Left hindlimb (tissue), 1 donor: ENCODE measurements around the gene XPNPEP3.
A peak's percentile ranks its signal among the peaks of the same experiment; 100 is the strongest.
"Not testable (repeated sequence)": the region's sequence is repeated elsewhere in the genome, so short reads cannot be mapped to it uniquely, and the experiment has no call there.

ENCODE experiments used
- DNase-seq: peaks from one replicate; pipeline ENCODE4 v3.0.0-alpha.2; 2018

The XPNPEP3 gene

GRCh38 chr22:40862013-40862412 is 5.1 kb downstream of the XPNPEP3 start, which contains the start of gene DNAJB7:
Gene DNAJB7, minus strand, starts transcription at chr22:40862113. Its CDS starts 119 bp downstream, at chr22:40861994.
- no peak for DNase-seq

- DNase-seq: no peak
Measured at GRCh38 chr22:40862537-40862936, 5.6 kb downstream of the XPNPEP3 start.

- DNase-seq: no peak
Measured at GRCh38 chr22:40867109-40867508, 10.2 kb downstream of the XPNPEP3 start.

GRCh38 chr22:40868379-40868778 is 11.4 kb downstream of the XPNPEP3 start:
- DNase-seq: not testable (repeated sequence)

DNA sequence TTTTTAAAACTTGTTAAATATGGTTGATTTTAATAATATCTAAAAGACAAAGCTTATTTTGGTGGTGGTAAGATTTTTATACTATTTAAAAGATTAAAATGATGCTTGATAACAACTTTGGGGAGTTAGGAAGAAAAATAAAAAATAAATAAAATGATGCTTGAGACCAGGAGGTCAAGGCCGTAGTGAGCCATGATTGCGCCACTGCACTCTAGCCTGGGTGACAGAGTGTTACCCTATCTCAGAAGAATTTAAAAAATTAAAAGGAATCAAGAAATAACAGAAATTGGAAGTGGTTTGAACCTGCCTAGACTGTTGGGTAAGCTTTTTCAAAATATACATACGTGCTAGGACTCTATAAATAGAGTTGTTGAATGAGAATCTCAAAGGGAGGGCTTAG is 17.1 kb downstream of the XPNPEP3 start:
- DNase-seq: no peak

DNA sequence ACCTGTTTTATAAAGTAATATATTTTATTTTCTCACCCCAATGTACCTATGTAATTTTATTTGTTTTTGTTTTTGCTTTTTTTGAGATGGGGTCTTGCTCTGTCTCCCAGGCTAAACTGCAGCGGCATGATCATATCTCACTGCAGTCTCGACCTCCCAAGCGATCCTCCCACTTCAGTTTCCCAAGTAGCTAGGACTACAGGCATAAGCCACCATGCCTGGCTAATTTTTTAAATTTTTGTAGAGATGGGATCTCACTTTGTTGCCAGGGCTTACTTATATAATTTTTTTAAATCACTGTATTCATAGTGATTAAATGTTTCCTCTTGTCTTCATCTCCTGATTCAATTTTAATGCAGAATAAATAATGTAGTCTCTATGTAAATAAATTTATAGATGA is 18.2 kb downstream of the XPNPEP3 start:
- DNase-seq: no peak

DNA sequence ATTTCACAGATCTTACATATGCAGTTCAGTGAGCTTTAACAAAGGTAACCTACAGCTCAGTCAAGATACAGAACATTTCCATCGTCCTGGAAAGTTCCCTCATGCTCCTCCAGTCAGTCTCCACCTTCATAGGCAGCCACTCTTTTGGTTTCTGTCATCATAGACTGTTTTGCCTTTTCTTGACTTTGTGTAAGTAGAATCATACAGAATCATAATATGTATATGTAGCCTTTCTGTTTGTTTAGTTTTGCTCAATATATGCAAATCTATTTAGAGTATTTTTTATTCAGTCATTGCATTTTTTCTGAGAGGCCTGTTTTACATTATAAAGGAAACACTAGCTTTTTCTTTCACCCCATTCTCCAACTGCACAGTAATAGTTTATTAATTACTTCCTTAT is 20.0 kb downstream of the XPNPEP3 start:
- DNase-seq: no peak

- no peak for DNase-seq
Measured at GRCh38 chr22:40877488-40877887, 20.5 kb downstream of the XPNPEP3 start.

GRCh38 chr22:40878922-40879321 is 22.0 kb downstream of the XPNPEP3 start:
- no peak for DNase-seq

DNA sequence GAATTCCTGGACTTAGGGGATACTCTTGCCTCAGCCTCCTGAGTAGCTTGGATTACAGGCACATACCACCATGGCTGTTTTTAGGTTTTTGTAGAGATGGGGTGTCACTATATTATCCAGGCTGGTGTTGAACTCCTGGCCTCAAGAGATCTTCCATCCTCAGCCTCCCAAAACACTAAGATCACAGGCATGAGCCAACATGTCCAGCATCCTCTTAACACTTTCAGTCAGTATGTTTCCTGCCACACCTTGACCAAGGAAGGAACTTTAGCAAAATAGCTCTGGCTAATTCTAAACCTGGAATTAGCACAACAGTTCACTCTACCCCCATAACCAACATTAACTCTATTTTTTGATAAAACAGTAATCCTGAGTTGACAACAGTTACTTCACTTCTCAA is 32.2 kb downstream of the XPNPEP3 start:
- no peak for DNase-seq

GRCh38 chr22:40890881-40891280 is 33.9 kb downstream of the XPNPEP3 start:
- no peak for DNase-seq

- DNase-seq: no peak
Measured at GRCh38 chr22:40894417-40894816, 37.5 kb downstream of the XPNPEP3 start.

GRCh38 chr22:40898850-40899357 is 42.0 kb downstream of the XPNPEP3 start:
- DNase-seq: no peak

DNA sequence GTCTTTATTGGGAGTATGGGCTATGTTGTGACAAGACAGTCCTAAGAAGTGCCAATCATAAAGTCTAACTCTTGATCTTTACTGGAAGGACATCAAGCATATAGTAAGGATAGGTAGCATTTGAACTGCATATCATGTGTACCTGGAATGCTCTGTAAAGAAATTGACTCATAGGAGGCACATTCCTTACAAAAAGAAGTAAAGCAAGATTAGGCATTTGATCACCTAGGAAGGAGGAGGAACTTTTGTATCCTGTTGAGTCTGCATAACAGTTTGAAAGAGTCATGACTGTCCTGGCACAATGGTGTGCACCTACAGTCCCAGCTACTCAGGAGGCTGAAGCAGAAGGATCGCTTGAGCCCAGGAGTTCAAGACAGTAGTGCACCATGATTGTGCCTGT is 47.2 kb downstream of the XPNPEP3 start:
- DNase-seq: no peak

- no peak for DNase-seq
Measured at GRCh38 chr22:40908895-40909294, 51.9 kb downstream of the XPNPEP3 start.

DNA sequence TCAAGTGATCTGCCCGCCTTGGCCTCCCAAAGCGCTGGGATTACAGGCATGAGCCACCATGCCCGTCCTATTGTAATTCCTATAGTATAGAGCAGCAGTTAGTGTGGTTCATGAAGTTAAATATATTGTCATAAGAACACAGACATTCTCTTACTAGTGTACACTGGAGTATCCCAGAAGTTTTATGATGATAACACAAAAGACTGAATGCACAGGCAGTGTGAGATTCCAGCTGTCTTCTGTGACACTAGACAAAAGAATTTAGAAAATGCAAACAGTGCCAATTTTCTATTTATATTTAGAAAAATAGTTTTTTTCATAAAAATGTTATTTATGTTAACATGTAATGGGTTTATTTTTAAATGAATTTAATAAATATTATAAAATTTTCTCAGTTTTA is 54.8 kb downstream of the XPNPEP3 start:
- no peak for DNase-seq

DNA sequence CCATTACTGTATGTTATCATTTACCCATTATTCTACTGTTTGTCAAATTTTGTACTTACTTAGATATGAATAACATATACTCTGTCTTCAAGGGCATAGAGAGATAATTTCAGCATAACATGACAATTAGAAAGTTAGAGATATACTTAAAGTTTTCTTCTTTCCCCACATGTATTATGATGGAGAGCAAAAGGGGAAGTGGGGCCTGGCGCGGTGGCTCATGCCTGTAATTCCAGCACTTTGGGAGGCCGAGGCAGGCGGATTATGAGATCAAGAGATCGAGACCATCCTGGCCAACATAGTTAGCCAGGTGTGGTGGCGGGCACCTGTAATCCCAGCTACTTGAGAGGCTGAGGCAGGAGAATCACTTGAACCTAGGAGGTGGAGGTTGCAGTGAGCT is 56.0 kb downstream of the XPNPEP3 start:
- not testable (repeated sequence) for DNase-seq

- no peak for DNase-seq
Measured at GRCh38 chr22:40919446-40919845, 62.5 kb downstream of the XPNPEP3 start.

DNA sequence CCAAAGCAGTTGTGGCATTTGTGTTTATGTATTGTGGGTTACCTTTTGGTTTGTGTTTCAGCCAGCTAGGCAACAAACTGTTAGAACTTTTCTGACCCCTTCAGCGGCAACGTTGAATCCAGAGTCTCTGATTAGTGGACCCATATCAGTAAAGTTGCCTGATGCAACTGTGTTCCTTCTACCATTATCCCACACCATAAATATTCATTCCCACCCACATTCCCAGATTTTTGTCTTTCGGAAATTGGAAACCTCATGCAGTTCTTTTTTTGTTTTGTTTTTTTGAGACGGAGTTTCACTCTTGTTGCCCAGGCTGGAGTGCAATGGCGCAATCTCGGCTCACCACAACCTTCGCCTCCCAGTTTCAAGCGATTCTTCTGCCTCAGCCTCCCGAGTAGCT is 63.6 kb downstream of the XPNPEP3 start:
- DNase-seq: no peak

DNA sequence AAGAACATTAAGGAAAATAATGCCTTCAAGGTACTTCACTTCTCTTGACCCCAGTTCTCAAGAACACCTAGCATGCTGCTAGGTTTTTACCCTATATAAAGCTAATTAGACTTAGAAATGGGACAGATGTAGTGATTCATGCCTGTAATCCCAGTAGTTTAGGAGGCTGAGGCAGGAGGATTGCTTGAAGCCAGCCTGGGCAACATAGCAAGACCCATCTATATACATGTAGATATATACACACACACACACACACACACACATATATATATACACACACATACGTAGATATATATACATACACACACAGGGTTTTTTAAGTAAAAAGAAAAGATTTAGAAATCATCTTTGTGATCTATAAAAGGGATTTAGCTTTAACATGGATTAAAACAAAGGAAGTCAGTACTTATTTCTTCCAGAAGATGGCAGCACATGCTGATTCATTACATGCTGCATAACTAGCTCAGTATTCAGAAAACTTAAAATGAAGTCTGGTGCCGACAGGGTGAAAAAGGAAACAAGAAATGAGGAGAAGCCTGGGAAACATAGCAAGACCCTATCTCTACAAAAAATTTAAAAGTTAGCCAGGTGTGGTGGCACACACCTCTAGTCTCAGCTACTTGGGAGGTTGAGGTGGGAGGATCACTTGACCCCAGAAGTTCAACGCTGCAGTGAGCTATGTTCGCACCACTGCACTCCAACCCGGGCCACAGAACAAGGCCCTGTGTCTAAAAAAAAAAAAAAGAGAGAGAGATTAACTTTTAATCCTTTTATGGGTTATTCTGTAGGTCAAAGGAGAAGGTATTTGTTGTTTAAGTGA is 65.7 kb downstream of the XPNPEP3 start:
- no peak for DNase-seq

DNA sequence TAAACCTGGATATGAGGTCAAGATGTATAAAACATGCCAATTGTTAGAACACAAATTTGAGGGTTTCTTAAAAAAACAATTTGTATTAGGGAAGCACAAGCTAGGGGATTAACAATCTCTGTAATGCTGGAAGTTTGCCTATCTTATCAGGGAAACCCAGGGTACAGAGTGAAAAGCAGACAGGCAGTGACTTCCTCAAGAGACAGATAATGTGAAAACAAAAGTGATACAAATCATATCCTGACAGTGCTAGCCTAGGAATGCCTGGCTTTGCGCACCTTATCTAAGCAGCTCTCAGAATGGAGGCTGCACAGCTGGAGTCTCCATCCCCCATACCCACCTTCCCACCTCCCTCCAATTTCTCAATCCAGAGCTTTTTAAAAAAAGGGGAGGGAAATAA is 71.7 kb downstream of the XPNPEP3 start:
- DNase-seq: no peak

DNA sequence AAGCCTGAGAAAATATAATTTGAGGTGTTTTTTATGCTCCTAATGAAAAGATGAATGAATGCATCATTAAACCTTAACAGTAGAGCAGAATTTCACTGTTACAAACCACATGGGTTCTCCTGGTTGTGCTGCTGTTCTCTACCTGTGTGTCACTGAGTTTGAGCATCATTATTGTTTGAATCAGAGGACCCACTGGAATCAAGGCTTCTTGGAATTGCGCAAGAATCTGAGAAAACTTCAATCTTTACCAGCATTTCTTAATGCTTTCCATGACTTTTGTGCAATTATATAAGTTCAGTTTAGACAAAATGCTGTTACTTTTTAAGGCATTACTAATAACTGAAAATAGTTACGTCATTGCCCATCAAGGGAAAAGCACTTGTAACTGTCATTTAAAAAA is 75.4 kb downstream of the XPNPEP3 start:
- no peak for DNase-seq

DNA sequence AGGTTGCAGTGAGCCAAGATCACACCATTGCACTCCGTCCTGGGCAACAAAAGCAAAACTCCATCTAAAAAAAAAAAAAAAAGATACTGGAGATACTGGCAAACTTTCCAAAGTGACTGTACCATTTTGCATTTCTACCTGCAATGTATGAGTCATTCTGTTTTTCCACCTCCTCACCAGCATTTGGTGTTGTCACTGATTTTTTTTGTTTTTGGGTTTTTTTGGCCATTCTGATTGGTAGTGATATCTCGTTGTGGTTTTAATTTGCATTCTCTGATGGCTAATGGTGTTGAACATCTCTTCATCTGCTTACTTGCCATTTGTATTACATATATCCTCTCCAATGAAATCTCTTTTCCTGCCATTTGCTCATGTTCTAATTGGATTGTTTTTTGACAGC is 82.3 kb downstream of the XPNPEP3 start:
- DNase-seq: no peak

- DNase-seq: peak; percentile 99
Measured at GRCh38 chr22:40950962-40951794, 94.2 kb downstream of the XPNPEP3 start, which contains the start of gene RBX1. Gene RBX1, plus strand, starts transcription at chr22:40951378. Its CDS starts 21 bp downstream, at chr22:40951399.
